ENCODE measurements around the gene PGAM2. TPM values are rescaled to one million over a fixed set of nuclear protein-coding genes. Genes with fewer than 3 reads are reported as not detected.

The PGAM2 gene
- total RNA-seq, 1 experiment from 2014 or later, result 2.4 TPM

- no peak for TF ChIP-seq IRF2 (CRISPR knock-in tag; IDR thresholded peaks at IDR 0.05; ENCODE audit: borderline replicate concordance, low read depth)
- POLR2A ChIA-PET, result no interaction called here
- Mint-ChIP-seq H3K36me3 (peaks cover 28% of the 10 kb centered on the region), H3K4me3 (no peak overlapping the region), H3K27ac (no peak overlapping the region), H3K4me1 (peaks cover 32% of the 10 kb centered on the region), H3K27me3 (ENCODE audit: low read depth) (peaks cover 8% of the 10 kb centered on the region), H3K9me3 (no peaks in the 10 kb centered on the region)
- DNase-seq (ENCODE audit: low spot score) (no peak), ATAC-seq (no peak)
- CTCF ChIA-PET, result interaction anchor here (2.4 kb wide), 1 partner anchor 10 kb away, joined by 15 read pairs; no protein-coding TSS in a partner anchor
Measured at GRCh38 chr7:44062180-44062902, 3.0 kb downstream of the PGAM2 start.

- ChIA-PET POLR2A (no interaction called here), CTCF (no interaction called here)
- Mint-ChIP-seq H3K36me3 (peaks cover 28% of the 10 kb centered on the region), H3K4me3 (no peak overlapping the region), H3K4me1 (peaks cover 32% of the 10 kb centered on the region), H3K9me3 (no peaks in the 10 kb centered on the region), H3K27ac (no peak overlapping the region), H3K27me3 (ENCODE audit: low read depth) (peaks cover 2% of the 10 kb centered on the region; the same call in 1 of the 2 replicates)
- ATAC-seq (no peak), DNase-seq (ENCODE audit: low spot score) (no peak)
- TF ChIP-seq ATF1 (CRISPR knock-in tag; IDR thresholded peaks at IDR 0.05) (no peak), E2F5 (CRISPR knock-in tag; IDR thresholded peaks at IDR 0.05) (no peak), FOXP1 (CRISPR knock-in tag; IDR thresholded peaks at IDR 0.05; ENCODE audit: borderline replicate concordance) (no peak), FOXP4 (CRISPR knock-in tag; IDR thresholded peaks at IDR 0.05) (no peak), ZNF263 (CRISPR knock-in tag; IDR thresholded peaks at IDR 0.05; ENCODE audit: low read depth) (no peak), ZNF138 (CRISPR knock-in tag; conservative IDR thresholded peaks at IDR 0.05) (no peak), NR2C2 (CRISPR knock-in tag; IDR thresholded peaks at IDR 0.05) (no peak), TEAD4 (CRISPR knock-in tag; IDR thresholded peaks at IDR 0.05) (no peak), MYBL2 (CRISPR knock-in tag; IDR thresholded peaks at IDR 0.05) (no peak), FOXK1 (CRISPR knock-in tag; IDR thresholded peaks at IDR 0.05) (no peak), ZNF425 (CRISPR knock-in tag; conservative IDR thresholded peaks at IDR 0.05) (no peak), ZNF317 (CRISPR knock-in tag; IDR thresholded peaks at IDR 0.05; ENCODE audit: borderline replicate concordance, low read depth) (no peak), SMAD3 (CRISPR knock-in tag; IDR thresholded peaks at IDR 0.05; ENCODE audit: borderline replicate concordance) (no peak)
Measured at GRCh38 chr7:44061645-44062179, 3.7 kb downstream of the PGAM2 start.

- DNase-seq (ENCODE audit: low spot score) (no peak), ATAC-seq (no peak)
- no peaks in the 10 kb centered on the region; the same call in 1 of the 2 replicates for H3K27me3 Mint-ChIP-seq (ENCODE audit: low read depth)
- no peaks in the 10 kb centered on the region for H3K9me3 Mint-ChIP-seq
- H3K36me3 Mint-ChIP-seq, result peaks cover 30% of the 10 kb centered on the region
- CTCF ChIA-PET, result no interaction called here
- peaks cover 26% of the 10 kb centered on the region for H3K4me1 Mint-ChIP-seq
- TF ChIP-seq GTF2I (CRISPR knock-in tag; conservative IDR thresholded peaks at IDR 0.05), result no peak
- TF ChIP-seq ATF1 (CRISPR knock-in tag; IDR thresholded peaks at IDR 0.05), result no peak
- no peak for TF ChIP-seq ESRRA (CRISPR knock-in tag; IDR thresholded peaks at IDR 0.05; ENCODE audit: borderline replicate concordance)
- TF ChIP-seq HMGA2 (CRISPR knock-in tag; IDR thresholded peaks at IDR 0.05), result no peak
- H3K27ac Mint-ChIP-seq, result no peak overlapping the region
- POLR2A ChIA-PET, result no interaction called here
- H3K4me3 Mint-ChIP-seq, result no peak overlapping the region
Measured at GRCh38 chr7:44060948-44061644, 4.3 kb downstream of the PGAM2 start.

All from WTC11 (cell line).